ENCODE results near the gene CSNK1A1. TPM values are rescaled to one million over a fixed set of nuclear protein-coding genes. Genes with fewer than 3 reads are reported as not detected.

Gene CSNK1A1
- total RNA-seq, 4 donors from 2014 or later, result 264 to 414 (median 344) TPM

DNA sequence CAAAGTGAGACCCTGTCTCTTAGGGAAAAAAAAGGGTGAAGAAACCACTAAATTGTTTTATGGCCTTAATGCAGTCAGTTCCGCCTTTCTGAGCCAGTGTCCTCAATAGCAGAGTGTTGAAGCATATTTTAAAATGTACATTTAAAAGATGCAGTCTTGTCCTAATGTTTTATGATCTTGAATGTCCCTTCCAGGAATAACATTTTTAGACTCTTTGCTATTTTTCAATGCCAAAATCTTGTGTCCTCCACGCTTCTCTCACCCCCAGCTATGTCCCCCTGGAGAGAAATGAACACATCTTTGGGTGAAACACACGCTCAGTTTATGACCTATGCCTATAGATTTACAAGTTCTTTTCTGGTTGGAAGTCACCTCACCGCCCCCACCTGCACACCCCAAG lies 69.8 kb downstream of the CSNK1A1 start:
- Histone ChIP-seq H3K27me3 (no peaks in the 10 kb centered on the region), H3K4me3 (no peak overlapping the region), H3K27ac (peak overlapping the region; percentile 82 to 95 (median 92)), H3K36me3 (no peaks in the 10 kb centered on the region), H3K4me1 (peaks cover 10 to 61% (median 20%) of the 10 kb centered on the region in 3 donors), H3K9me3 (no peaks in the 10 kb centered on the region)
- TF ChIP-seq, protein P1, sequence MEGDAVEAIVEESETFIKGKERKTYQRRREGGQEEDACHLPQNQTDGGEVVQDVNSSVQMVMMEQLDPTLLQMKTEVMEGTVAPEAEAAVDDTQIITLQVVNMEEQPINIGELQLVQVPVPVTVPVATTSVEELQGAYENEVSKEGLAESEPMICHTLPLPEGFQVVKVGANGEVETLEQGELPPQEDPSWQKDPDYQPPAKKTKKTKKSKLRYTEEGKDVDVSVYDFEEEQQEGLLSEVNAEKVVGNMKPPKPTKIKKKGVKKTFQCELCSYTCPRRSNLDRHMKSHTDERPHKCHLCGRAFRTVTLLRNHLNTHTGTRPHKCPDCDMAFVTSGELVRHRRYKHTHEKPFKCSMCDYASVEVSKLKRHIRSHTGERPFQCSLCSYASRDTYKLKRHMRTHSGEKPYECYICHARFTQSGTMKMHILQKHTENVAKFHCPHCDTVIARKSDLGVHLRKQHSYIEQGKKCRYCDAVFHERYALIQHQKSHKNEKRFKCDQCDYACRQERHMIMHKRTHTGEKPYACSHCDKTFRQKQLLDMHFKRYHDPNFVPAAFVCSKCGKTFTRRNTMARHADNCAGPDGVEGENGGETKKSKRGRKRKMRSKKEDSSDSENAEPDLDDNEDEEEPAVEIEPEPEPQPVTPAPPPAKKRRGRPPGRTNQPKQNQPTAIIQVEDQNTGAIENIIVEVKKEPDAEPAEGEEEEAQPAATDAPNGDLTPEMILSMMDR (IDR thresholded peaks at IDR 0.05), result no peak
- TF ChIP-seq EP300 (IDR thresholded peaks at IDR 0.05), result no peak
- TF ChIP-seq POLR2A (IDR thresholded peaks at IDR 0.05), result no peak
- no peak for TF ChIP-seq POLR2AphosphoS5 (IDR thresholded peaks at IDR 0.05)
- 77 to 81% methylated on average over 3 to 4 of the region's 4 CpGs for WGBS, 2 donors (ENCODE audit: low coverage in 1 of 2)
- ATAC-seq, result no peak

GRCh38 chr5:149478761-149479160 lies 72.5 kb downstream of the CSNK1A1 start:
- WGBS, 2 donors (ENCODE audit: low coverage in 1 of 2), result 69 to 75% methylated on average over 3 of the region's 3 CpGs
- Histone ChIP-seq H3K9me3 (no peaks in the 10 kb centered on the region), H3K4me3 (no peak overlapping the region), H3K27ac (no peak overlapping the region), H3K4me1 (peaks cover 0 to 44% (median 8%) of the 10 kb centered on the region in 3 donors), H3K36me3 (no peaks in the 10 kb centered on the region), H3K27me3 (no peaks in the 10 kb centered on the region)
- TF ChIP-seq POLR2A (IDR thresholded peaks at IDR 0.05) (no peak), POLR2AphosphoS5 (IDR thresholded peaks at IDR 0.05) (no peak), EP300 (IDR thresholded peaks at IDR 0.05) (no peak)
- TF ChIP-seq, protein P1 (IDR thresholded peaks at IDR 0.05), result no peak
- no peak for ATAC-seq

DNA sequence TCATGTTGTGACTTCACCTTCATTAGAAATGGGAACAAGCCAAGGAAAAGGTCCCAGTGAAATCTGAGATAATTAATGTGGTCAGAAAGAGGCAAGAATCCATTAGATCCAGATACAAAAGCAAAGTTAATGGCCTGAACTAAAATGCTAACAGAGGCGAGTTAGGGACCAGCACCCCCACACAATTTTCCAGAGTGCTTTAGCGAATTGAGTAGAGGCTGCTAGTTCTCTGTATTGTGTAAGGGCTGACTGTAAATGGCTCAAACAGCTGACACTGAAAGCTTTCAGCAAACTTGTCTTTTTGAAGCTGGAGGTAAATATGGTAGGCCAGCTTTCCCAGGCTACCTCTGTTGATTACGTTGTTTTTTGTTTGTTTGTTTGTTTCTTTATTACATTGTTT lies 75.5 kb downstream of the CSNK1A1 start:
- H3K36me3 ChIP-seq, result no peaks in the 10 kb centered on the region
- ATAC-seq, result no peak
- no peaks in the 10 kb centered on the region for H3K9me3 ChIP-seq
- TF ChIP-seq POLR2AphosphoS5 (IDR thresholded peaks at IDR 0.05), result peak; percentile 19
- TF ChIP-seq, protein P1 (IDR thresholded peaks at IDR 0.05), result no peak
- H3K4me1 ChIP-seq, result peaks cover 0 to 35% (median 13%) of the 10 kb centered on the region in 3 donors
- 54 to 69% methylated on average over 1 to 3 of the region's 3 CpGs for WGBS, 2 donors (ENCODE audit: low coverage in 1 of 2)
- no peak overlapping the region for H3K4me3 ChIP-seq
- no peaks in the 10 kb centered on the region for H3K27me3 ChIP-seq
- no peak overlapping the region for H3K27ac ChIP-seq

- no peak overlapping the region for H3K4me3 ChIP-seq
- H3K4me1 ChIP-seq, result peaks cover 0 to 35% (median 13%) of the 10 kb centered on the region in 3 donors
- no peaks in the 10 kb centered on the region for H3K27me3 ChIP-seq
- H3K27ac ChIP-seq, result peak overlapping the region in 2 of 4 donors; percentile 12 to 18
- WGBS, 2 donors (ENCODE audit: low coverage in 1 of 2), result 51% methylated on average over 2 of the region's 3 CpGs; no CpG with 5 or more reads in 1 of the 2 donors
- no peaks in the 10 kb centered on the region for H3K36me3 ChIP-seq
- H3K9me3 ChIP-seq, result no peaks in the 10 kb centered on the region
- no peak for TF ChIP-seq EP300 (IDR thresholded peaks at IDR 0.05)
- TF ChIP-seq, protein P1 (IDR thresholded peaks at IDR 0.05), result peak in 1 of 4 experiments; percentile 28
- no peak for TF ChIP-seq POLR2A (IDR thresholded peaks at IDR 0.05)
- no peak for TF ChIP-seq POLR2AphosphoS5 (IDR thresholded peaks at IDR 0.05)
- peak; percentile 34 for ATAC-seq
Measured at GRCh38 chr5:149474198-149474597, 77.0 kb downstream of the CSNK1A1 start.

DNA sequence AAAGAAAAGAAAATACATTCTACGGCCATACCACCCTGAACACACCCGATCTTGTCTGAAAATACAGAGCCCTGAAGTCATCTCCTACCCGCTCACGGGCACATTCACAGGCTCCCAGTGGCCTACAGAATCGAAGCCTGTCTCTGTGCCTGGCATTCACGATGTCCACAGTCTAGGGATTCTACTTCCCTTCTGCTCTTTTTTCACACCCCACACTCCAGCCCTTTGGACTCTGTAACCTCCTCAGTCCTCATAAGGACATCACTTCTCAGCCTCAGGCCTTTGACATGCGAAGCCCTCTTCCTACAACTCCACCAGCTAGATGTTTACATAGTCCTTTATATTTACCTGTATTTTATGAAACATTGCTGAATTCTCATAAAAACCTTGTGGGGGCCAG lies 77.8 kb downstream of the CSNK1A1 start:
- ATAC-seq, result no peak
- no peak for TF ChIP-seq POLR2AphosphoS5 (IDR thresholded peaks at IDR 0.05)
- TF ChIP-seq, protein P1 (IDR thresholded peaks at IDR 0.05), result no peak

More for the DNA sequence above, 77.8 kb downstream of the CSNK1A1 start:
- Histone ChIP-seq H3K9me3 (no peaks in the 10 kb centered on the region), H3K27me3 (no peaks in the 10 kb centered on the region), H3K36me3 (no peaks in the 10 kb centered on the region), H3K4me1 (peaks cover 0 to 29% (median 13%) of the 10 kb centered on the region in 3 donors), H3K4me3 (no peak overlapping the region), H3K27ac (no peak overlapping the region)
- WGBS, 2 donors (ENCODE audit: low coverage in 1 of 2), result 87 to 94% methylated on average over 7 of the region's 7 CpGs

Measured in gastroesophageal sphincter (tissue), 4 donors.